Endothelial cell of umbilical vein (primary cell): ENCODE results near the gene TBK1. TPM values are rescaled to one million over a fixed set of nuclear protein-coding genes. Genes with fewer than 3 reads are reported as not detected.
"Not testable (repeated sequence)": the region's sequence is repeated elsewhere in the genome, so short reads cannot be mapped to it uniquely, and the experiment has no call there.

Experiments
- BruUV-seq: library from RNA; stranded (reverse); fragments of 400-500 nt; replicated peaks from 2 replicates; lab custom pipeline; 2021; lab: Mats Ljungman, UMichigan
- CTCF ChIA-PET: fragments of 300-600, 350-600 bp; sonication (Branson Sonifier 250); formaldehyde crosslinking; loops from one replicate; lab custom pipeline; 2021; ENCODE audit warnings: antibody characterized with exemption, inconsistent platforms; lab: Charles Lee
- POLR2A ChIA-PET: fragments of 300-600, 350-600 bp; sonication (Branson Sonifier 250); formaldehyde crosslinking; loops from one replicate; lab custom pipeline; 2021; ENCODE audit warnings: antibody characterized with exemption, inconsistent platforms; lab: Charles Lee
- DNase-seq: peaks from one replicate; pipeline ENCODE4 v3.0.0-alpha.2; 2011; ENCODE audit warnings: low read depth, low spot score
- FAIRE-seq: peaks from 2 replicates; lab custom pipeline; 2011; peaks lifted over from hg19 to GRCh38; lab: Jason Lieb, UNC
- H2AFZ ChIP-seq: 2 replicates; pipeline ENCODE4 v1.6.0; 2012; ENCODE audit warnings: low read depth, low read length, control low read depth, inconsistent platforms
- H3K27ac ChIP-seq: 2 replicates; pipeline ENCODE4 v1.5.1; 2011; ENCODE audit warnings: low read depth, mild to moderate bottlenecking, control low read depth, low read length, moderate library complexity; ENCODE audit not compliant: insufficient read depth
- H3K27me3 ChIP-seq, 2 experiments: 2 replicates each; pipeline versions ENCODE4 v1.6.0 to v1.6.1; 2011; ENCODE audit warnings: low read length in 2 of 2, mixed read lengths in 1 of 2; ENCODE audit not compliant: control insufficient read depth in 2 of 2, insufficient read depth in 2 of 2
- H3K36me3 ChIP-seq, 2 experiments: 2 replicates in 1 of 2; 3 replicates in 1 of 2; pipeline ENCODE4 v1.5.1; 2011; ENCODE audit warnings: low read length in 2 of 2, mild to moderate bottlenecking in 1 of 2, moderate library complexity in 1 of 2; ENCODE audit not compliant: control insufficient read depth in 2 of 2, insufficient read depth in 2 of 2; ENCODE audit errors: extremely low read depth in 1 of 2
- H3K4me1 ChIP-seq: 3 replicates; pipeline ENCODE4 v1.5.1; 2011; ENCODE audit warnings: mild to moderate bottlenecking, low read length; ENCODE audit not compliant: control insufficient read depth, insufficient read depth; ENCODE audit errors: extremely low read depth
- H3K4me2 ChIP-seq: 2 replicates; pipeline ENCODE4 v1.6.1; 2011; ENCODE audit warnings: low read length, control low read depth, mixed read lengths; ENCODE audit not compliant: insufficient read depth
- H3K4me3 ChIP-seq, 3 experiments: fragments of 200-600 bp in 1 of 3; sonication (generic), shearing (Covaris generic) in 1 of 3; replicated peaks in 1 of 3; 2 replicates each; pipeline ENCODE4 v1.5.1; 2011 to 2016; ENCODE audit warnings: control low read depth in 3 of 3, low read length in 3 of 3, mild to moderate bottlenecking in 2 of 3, inconsistent platforms in 1 of 3, low read depth in 1 of 3, moderate library complexity in 1 of 3; ENCODE audit not compliant: insufficient read depth in 1 of 3
- H3K79me2 ChIP-seq: 2 replicates; pipeline ENCODE4 v1.6.0; 2012; ENCODE audit warnings: low read length, inconsistent platforms; ENCODE audit not compliant: control insufficient read depth, insufficient read depth
- H3K9ac ChIP-seq: replicated peaks from 2 replicates; pipeline ENCODE3; 2011; ENCODE audit warnings: low read length, control low read depth; ENCODE audit not compliant: insufficient read depth; ENCODE audit errors: extremely low read depth
- H3K9me1 ChIP-seq: replicated peaks from 3 replicates; pipeline ENCODE4 v1.6.0; 2011; ENCODE audit warnings: mild to moderate bottlenecking, low read length; ENCODE audit not compliant: control insufficient read depth, insufficient read depth; ENCODE audit errors: extremely low read depth
- H3K9me3 ChIP-seq: replicated peaks from 2 replicates; pipeline ENCODE4 v1.5.1; 2012; ENCODE audit warnings: low read length, inconsistent platforms; ENCODE audit not compliant: control insufficient read depth, insufficient read depth
- H4K20me1 ChIP-seq: replicated peaks from 2 replicates; pipeline ENCODE3; 2011; ENCODE audit warnings: mild to moderate bottlenecking, low read length; ENCODE audit not compliant: control insufficient read depth, insufficient read depth; ENCODE audit errors: extremely low read depth
- POLR2A ChIP-seq: IDR thresholded peaks from 2 replicates; pipeline ENCODE4 v1.6.1; 2012; ENCODE audit warnings: low read depth, mild to moderate bottlenecking, control low read depth, low read length
- dilution Hi-C: fragments of 300-500 bp; cut with MboI; formaldehyde crosslinking; loops from one replicate; pipeline ENCODE4 v1.15.0; 2019; ENCODE audit warnings: low sequenced_read_pairs; ENCODE audit not compliant: extremely low pct_ligation_motif_present
- intact Hi-C: fragments of 100-400 bp; cut with micrococcal nuclease; formaldehyde crosslinking; loops from one replicate; pipeline ENCODE4 v1.10.0; 2022
- polyA plus RNA-seq, 4 experiments: library from polyadenylated mRNA; depleted of rRNA in 3 of 4; stranded (reverse) in 3 of 4; unstranded in 1 of 4; fragments of >200 nt; gene quantifications; 2 replicates each; pipeline versions ENCODE4 v1.2.1 to v1.2.3, GENCODE V29; 2011 to 2012; ENCODE audit warnings: missing spikeins in 1 of 4
- total RNA-seq: library from RNA; stranded (reverse); gene quantifications from 2 replicates; pipeline ENCODE4 v1.2.3, GENCODE V29; 2021

TBK1 gene
- total and polyA plus RNA-seq, 2 donors (not counting 3 experiments of a cell fraction or from before 2014, with no cell fraction given), result 8.0 to 28.9 TPM

- POLR2A ChIA-PET, result no interaction called here
- H3K4me3 ChIP-seq, result no peak overlapping the region
- dilution Hi-C loops, result no loop called here
Observed at GRCh38 chr12:64522807-64523206, 70.9 kb downstream of the TBK1 start.

GRCh38 chr12:64523565-64524444, 71.9 kb downstream of the TBK1 start:
- intact Hi-C loops, H3K27ac ChIP-seq, H3K9ac ChIP-seq, H2AFZ ChIP-seq, H3K27me3 ChIP-seq, H3K4me1 ChIP-seq, dilution Hi-C loops, H3K79me2 ChIP-seq, H3K9me3 ChIP-seq, POLR2A ChIA-PET, H3K36me3 ChIP-seq, DNase-seq, H4K20me1 ChIP-seq, BruUV-seq, H3K4me3 ChIP-seq, FAIRE-seq, H3K9me1 ChIP-seq, H3K4me2 ChIP-seq: not testable (repeated sequence)
- CTCF ChIA-PET, result interaction anchor here (1.1 kb wide), 1 partner anchor 13 kb away, joined by 3 read pairs; no protein-coding TSS in a partner anchor

More at GRCh38 chr12:64522807-64523206, 70.9 kb downstream of the TBK1 start:
- CTCF ChIA-PET, result no interaction called here
- Histone ChIP-seq H3K27ac (no peak overlapping the region), H4K20me1 (no peaks in the 10 kb centered on the region), H3K4me2 (no peak overlapping the region), H3K27me3 (peaks cover 7 to 8% of the 10 kb centered on the region in 2 experiments), H3K4me1 (no peaks in the 10 kb centered on the region), H3K9me1 (no peaks in the 10 kb centered on the region), H3K9me3 (no peaks in the 10 kb centered on the region), H3K36me3 (no peaks in the 10 kb centered on the region), H3K79me2 (no peaks in the 10 kb centered on the region), H3K9ac (no peak overlapping the region), H2AFZ (no peak overlapping the region)
- TF ChIP-seq POLR2A, result no peak
- intact Hi-C loops, result no loop called here
- DNase-seq (no peak), FAIRE-seq (no peak)
- BruUV-seq, result no TSS peak
